Karpas-422 (cell line): ENCODE data around the gene PNMA8C. TPM values are rescaled to one million over a fixed set of nuclear protein-coding genes. Genes with fewer than 3 reads are reported as not detected.

Experiments used
- DNase-seq: peaks from one replicate; pipeline ENCODE4 v3.0.0-alpha.2; 2015
- H2AFZ ChIP-seq: fragments of 200-600 bp; sonication (generic); 2 replicates; pipeline ENCODE4 v1.6.1; 2014; ENCODE audit warnings: antibody characterized with exemption, low read length, mixed read lengths
- H3K27ac ChIP-seq: fragments of 200-600 bp; sonication (generic); 2 replicates; pipeline ENCODE4 v1.5.1; 2014; ENCODE audit warnings: mild to moderate bottlenecking, low read length, moderate library complexity
- H3K27me3 ChIP-seq: fragments of 200-600 bp; sonication (generic); 2 replicates; pipeline ENCODE4 v1.6.1; 2014; ENCODE audit warnings: low read length, mixed read lengths
- H3K36me3 ChIP-seq: fragments of 200-600 bp; sonication (generic); 2 replicates; pipeline ENCODE4 v1.6.1; 2014; ENCODE audit warnings: low read length, mixed read lengths; ENCODE audit not compliant: insufficient read depth
- H3K4me1 ChIP-seq: fragments of 200-600 bp; sonication (generic); 2 replicates; pipeline ENCODE4 v1.6.1; 2014; ENCODE audit warnings: mild to moderate bottlenecking, low read length, mixed read lengths
- H3K4me2 ChIP-seq: fragments of 200-600 bp; sonication (generic); 2 replicates; pipeline ENCODE4 v1.6.1; 2014; ENCODE audit warnings: low read length, low read depth, mild to moderate bottlenecking; ENCODE audit not compliant: poor library complexity, severe bottlenecking
- H3K4me3 ChIP-seq: fragments of 200-600 bp; sonication (generic); 2 replicates; pipeline ENCODE4 v1.5.1; 2014; ENCODE audit warnings: mild to moderate bottlenecking, antibody characterized with exemption, low read length, mixed read lengths
- H3K79me2 ChIP-seq: fragments of 200-600 bp; sonication (generic); 2 replicates; pipeline ENCODE4 v1.6.1; 2014; ENCODE audit warnings: mild to moderate bottlenecking, low read length, mixed read lengths
- H3K9ac ChIP-seq: fragments of 200-600 bp; sonication (generic); 2 replicates; pipeline ENCODE4 v1.6.0; 2014; ENCODE audit warnings: low read length
- H3K9me2 ChIP-seq: fragments of 200-600 bp; sonication (generic), shearing (Covaris generic); replicated peaks from 2 replicates; pipeline ENCODE4 v1.6.0; 2014; ENCODE audit warnings: mild to moderate bottlenecking, low read length, moderate library complexity; ENCODE audit not compliant: insufficient read depth
- H3K9me3 ChIP-seq: fragments of 300-700, 200-600 bp; sonication (generic); 2 replicates; pipeline ENCODE4 v1.6.1; 2014; ENCODE audit warnings: low read length, mixed read lengths
- H4K20me1 ChIP-seq: fragments of 200-600 bp; sonication (generic); 2 replicates; pipeline ENCODE4 v1.6.1; 2014; ENCODE audit warnings: mild to moderate bottlenecking, antibody characterized with exemption, low read length, low read depth; ENCODE audit not compliant: insufficient read depth
- total RNA-seq: library from RNA; depleted of rRNA; stranded (reverse); fragments of >200 nt; shearing (Covaris generic); gene quantifications from 2 replicates; pipeline ENCODE4 v1.2.3, GENCODE V29; 2014; ENCODE audit warnings: low replicate concordance

PNMA8C gene
- total RNA-seq, 1 experiment from 2014 or later: not detected

DNA sequence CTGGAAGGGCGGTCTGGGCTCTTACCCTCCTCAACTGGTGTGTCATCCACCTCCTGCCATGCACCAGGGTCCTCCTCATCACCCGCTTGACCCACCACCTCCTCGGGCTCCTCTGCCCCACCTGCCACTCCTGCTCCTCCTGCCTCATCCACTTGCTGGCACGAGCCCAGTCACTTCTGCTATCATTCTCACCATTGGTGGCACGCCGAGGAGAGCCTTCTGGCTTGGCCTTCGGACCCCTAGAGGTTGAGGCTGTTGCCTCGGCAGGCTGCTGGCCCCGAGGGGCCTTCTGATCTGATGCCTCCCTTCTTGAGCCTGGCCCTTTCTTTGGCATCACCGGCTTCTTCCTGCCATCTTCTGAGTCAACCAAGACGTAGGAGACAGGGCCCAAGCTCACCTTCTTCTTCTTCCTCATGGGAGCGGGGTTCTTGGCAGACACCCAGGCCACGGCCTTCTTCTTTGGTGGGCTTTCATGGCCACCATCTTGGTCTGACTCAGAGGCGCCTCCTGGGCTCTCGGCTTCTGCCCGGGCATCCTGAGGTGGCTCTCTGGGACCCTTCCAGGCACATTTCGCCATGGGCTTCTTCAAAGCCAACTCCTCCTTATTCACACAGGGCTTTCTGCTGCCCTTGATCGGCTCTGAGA lies 40.9 kb upstream of the PNMA8C start:
- H3K4me3 ChIP-seq: no peak overlapping the region
- no peak overlapping the region for H3K27ac ChIP-seq
- DNase-seq: peak; percentile 17
- no peaks in the 10 kb centered on the region for H3K9me2 ChIP-seq
- H4K20me1 ChIP-seq: no peaks in the 10 kb centered on the region
- H3K4me2 ChIP-seq: no peak overlapping the region
- H2AFZ ChIP-seq: no peak overlapping the region
- no peaks in the 10 kb centered on the region for H3K9me3 ChIP-seq
- H3K27me3 ChIP-seq: no peaks in the 10 kb centered on the region
- H3K79me2 ChIP-seq: no peaks in the 10 kb centered on the region
- H3K36me3 ChIP-seq: no peaks in the 10 kb centered on the region
- no peak overlapping the region for H3K9ac ChIP-seq
- peaks cover 10% of the 10 kb centered on the region for H3K4me1 ChIP-seq

DNA sequence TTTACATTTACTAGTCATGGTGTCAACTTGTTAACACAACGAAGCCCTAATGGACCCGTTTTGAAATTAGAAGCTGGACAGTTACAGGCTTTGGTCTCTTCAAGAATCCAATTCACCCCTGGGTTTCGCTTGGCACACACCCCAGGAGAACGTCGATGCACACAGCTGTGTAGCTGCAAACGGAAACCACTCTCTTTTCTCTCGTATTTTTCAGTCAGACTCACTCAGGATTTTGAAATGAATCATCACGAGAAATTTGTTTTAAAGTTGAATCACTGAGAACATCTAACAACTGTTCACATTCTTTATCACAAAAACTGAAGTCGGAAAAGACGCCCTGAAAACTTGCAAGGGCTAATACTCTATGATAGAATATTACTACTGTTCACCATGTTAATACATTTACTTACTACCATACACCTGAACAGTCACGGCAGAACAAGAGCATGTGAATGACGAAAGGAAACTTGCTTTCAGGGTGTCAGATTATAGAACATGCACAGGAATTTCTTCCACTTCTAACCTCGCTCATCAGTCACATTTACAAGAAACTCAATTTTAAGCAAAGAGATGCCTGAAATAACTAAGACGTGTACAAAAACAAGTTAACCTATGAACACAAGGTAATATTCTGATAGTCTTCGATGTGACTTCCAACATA lies 37.9 kb upstream of the PNMA8C start:
- no peaks in the 10 kb centered on the region for H4K20me1 ChIP-seq
- no peaks in the 10 kb centered on the region for H3K27me3 ChIP-seq
- no peak overlapping the region for H3K9ac ChIP-seq
- peak; percentile 40 for DNase-seq
- H3K4me1 ChIP-seq: peaks cover 13% of the 10 kb centered on the region
- H3K4me2 ChIP-seq: no peak overlapping the region
- H3K36me3 ChIP-seq: no peaks in the 10 kb centered on the region
- H3K79me2 ChIP-seq: no peaks in the 10 kb centered on the region
- H3K9me2 ChIP-seq: no peaks in the 10 kb centered on the region
- H3K9me3 ChIP-seq: no peaks in the 10 kb centered on the region
- H2AFZ ChIP-seq: no peak overlapping the region
- no peak overlapping the region for H3K4me3 ChIP-seq
- H3K27ac ChIP-seq: no peak overlapping the region

DNA sequence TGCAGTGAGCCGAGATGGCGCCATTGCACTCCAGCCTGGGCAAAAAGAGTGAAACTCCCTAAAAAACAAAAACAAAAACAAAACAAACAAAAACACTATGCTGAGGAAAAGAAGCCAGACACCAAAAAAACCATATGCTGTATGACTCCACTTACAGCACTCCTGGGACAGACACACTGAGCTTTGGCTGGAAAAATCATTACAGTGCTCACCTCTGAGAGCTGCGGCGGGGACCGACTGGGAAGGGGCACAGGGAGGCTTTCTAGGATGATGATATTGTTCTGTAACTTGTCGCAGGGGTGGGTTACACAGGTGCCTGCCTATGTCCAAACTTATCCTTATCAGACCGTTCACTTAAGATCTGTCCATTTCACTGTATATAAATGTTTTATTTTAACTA lies 34.8 kb upstream of the PNMA8C start:
- Histone ChIP-seq H3K9ac (no peak overlapping the region), H3K4me2 (no peak overlapping the region), H3K9me3 (no peaks in the 10 kb centered on the region), H3K4me1 (peaks cover 25% of the 10 kb centered on the region), H3K9me2 (no peaks in the 10 kb centered on the region), H3K4me3 (no peak overlapping the region), H2AFZ (no peak overlapping the region), H4K20me1 (no peaks in the 10 kb centered on the region), H3K79me2 (no peaks in the 10 kb centered on the region), H3K36me3 (no peaks in the 10 kb centered on the region), H3K27ac (no peak overlapping the region), H3K27me3 (no peaks in the 10 kb centered on the region)
- no peak for DNase-seq

DNA sequence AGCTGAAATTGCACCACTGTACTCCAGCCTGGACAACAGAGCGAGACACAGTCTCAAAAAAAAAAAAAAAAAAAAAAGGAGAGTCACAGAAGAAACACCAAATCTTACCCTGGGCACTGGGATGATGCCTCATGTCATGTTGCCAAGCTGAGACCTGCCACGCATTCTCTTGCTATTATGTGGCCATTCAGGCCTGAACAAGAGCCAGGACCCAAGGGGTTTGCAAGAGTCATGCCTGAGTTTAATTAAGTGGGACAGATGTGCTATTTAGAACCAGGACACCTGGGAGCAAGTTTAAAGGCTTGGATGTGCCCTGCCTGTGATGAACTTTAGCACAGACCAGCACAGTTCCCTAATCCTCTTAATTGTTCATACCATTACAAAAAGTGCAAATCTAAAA lies 32.8 kb upstream of the PNMA8C start:
- H3K27me3 ChIP-seq: no peaks in the 10 kb centered on the region
- H3K4me1 ChIP-seq: peaks cover 21% of the 10 kb centered on the region
- no peaks in the 10 kb centered on the region for H3K79me2 ChIP-seq
- no peaks in the 10 kb centered on the region for H3K9me2 ChIP-seq
- H3K4me2 ChIP-seq: no peak overlapping the region
- no peak overlapping the region for H2AFZ ChIP-seq
- H3K27ac ChIP-seq: peak overlapping the region; percentile 11; the same call in 1 of the 2 replicates
- no peak overlapping the region for H3K4me3 ChIP-seq
- H4K20me1 ChIP-seq: no peaks in the 10 kb centered on the region
- H3K9me3 ChIP-seq: no peaks in the 10 kb centered on the region
- H3K9ac ChIP-seq: no peak overlapping the region
- H3K36me3 ChIP-seq: no peaks in the 10 kb centered on the region
- no peak for DNase-seq

DNA sequence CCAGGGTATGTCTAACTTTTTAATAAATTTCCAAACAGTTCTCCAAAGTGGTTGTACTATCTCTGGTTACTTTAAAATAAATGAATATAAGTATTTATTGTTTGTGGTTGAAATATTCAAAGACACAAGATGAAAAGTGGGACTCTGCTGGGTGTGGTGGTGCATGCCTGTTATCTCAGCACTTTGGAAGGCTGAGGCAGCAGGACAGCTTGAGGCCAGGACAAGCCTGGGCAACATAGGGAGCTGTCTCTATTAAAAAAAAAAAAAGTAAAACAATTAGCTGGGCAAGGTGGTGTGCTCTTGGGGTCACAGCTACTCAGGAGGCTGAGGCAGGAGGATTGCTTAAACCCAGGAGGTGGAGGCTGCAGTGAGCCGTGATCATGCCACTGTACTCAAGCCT lies 32.2 kb upstream of the PNMA8C start:
- Histone ChIP-seq H3K27me3 (no peaks in the 10 kb centered on the region), H3K9ac (no peak overlapping the region), H2AFZ (no peak overlapping the region), H3K4me2 (no peak overlapping the region), H3K9me3 (no peaks in the 10 kb centered on the region), H3K27ac (no peak overlapping the region; the same call in 1 of the 2 replicates), H4K20me1 (no peaks in the 10 kb centered on the region), H3K79me2 (no peaks in the 10 kb centered on the region), H3K4me1 (peaks cover 17% of the 10 kb centered on the region), H3K4me3 (no peak overlapping the region), H3K36me3 (no peaks in the 10 kb centered on the region), H3K9me2 (no peaks in the 10 kb centered on the region)
- DNase-seq: no peak

DNA sequence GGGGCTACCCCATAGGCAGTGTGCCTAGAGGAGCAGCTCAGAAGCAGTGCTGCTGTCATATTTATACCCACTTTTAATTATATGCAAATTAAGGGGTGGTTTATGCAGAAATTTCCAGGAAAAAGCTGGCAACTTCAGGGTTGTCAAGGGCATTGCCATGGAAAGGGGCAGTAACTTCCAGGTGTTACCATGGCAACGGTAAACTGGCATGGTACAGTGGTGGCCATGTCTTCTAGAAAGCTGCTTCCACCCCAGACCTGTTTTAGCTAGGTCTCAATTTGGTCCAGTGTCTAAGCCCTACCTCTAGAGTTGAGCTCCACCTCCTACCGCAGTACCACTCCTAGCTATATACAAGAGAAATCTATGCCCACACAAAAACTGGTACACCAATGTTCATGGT lies 31.3 kb upstream of the PNMA8C start:
- no peaks in the 10 kb centered on the region for H3K9me2 ChIP-seq
- peaks cover 17% of the 10 kb centered on the region for H3K4me1 ChIP-seq
- H3K4me2 ChIP-seq: no peak overlapping the region

DNA sequence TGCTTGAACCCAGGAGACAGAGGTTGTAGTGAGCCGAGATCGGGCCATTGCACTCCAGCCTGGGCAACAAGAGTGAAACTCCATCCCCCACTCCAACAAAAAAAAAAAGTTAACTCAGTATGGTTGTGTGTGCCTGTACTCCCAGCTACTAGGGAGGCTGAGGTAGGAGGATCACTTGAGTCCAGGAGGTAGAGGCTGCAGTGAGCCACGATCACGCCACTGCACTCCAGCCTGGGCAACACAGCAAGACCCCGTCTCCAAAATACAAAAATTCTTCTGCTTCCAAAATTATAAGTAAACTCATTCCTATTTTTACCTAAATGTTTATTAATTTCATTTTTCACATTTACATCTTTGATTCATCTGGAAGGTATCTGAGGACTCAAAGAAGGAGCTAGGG lies 28.2 kb upstream of the PNMA8C start:
- no peak overlapping the region for H3K4me2 ChIP-seq
- no peaks in the 10 kb centered on the region for H3K27me3 ChIP-seq
- DNase-seq: no peak

More for the DNA sequence above, 31.3 kb upstream of the PNMA8C start:
- H3K4me3 ChIP-seq: no peak overlapping the region
- H3K27me3 ChIP-seq: no peaks in the 10 kb centered on the region
- H3K79me2 ChIP-seq: no peaks in the 10 kb centered on the region
- H2AFZ ChIP-seq: no peak overlapping the region
- no peaks in the 10 kb centered on the region for H3K9me3 ChIP-seq
- H3K36me3 ChIP-seq: no peaks in the 10 kb centered on the region
- H4K20me1 ChIP-seq: no peaks in the 10 kb centered on the region
- no peak overlapping the region for H3K27ac ChIP-seq
- no peak overlapping the region for H3K9ac ChIP-seq
- DNase-seq: no peak

DNA sequence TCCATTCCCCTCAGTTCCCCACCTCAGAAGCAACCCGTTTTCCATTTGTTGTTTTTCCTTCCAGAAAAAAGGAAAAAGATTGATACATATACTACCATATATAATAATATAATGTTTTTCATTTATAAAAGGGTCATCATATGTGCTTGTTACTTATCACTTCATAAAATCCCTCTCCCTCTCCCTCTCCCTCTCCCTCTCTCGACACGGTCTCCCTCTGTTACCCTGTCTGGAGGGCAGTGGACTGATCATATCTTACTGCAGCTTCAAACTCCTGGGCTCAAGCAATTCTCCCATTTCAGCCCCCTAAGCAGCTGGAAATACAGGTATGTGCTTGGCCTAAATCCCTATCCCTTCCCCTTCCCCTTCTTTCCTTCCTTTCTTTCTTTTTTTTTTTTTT lies 25.5 kb upstream of the PNMA8C start:
- DNase-seq: no peak
- no peak overlapping the region for H3K4me3 ChIP-seq
- H3K27me3 ChIP-seq: no peaks in the 10 kb centered on the region
- peaks cover 8% of the 10 kb centered on the region for H3K4me1 ChIP-seq
- H3K9me3 ChIP-seq: no peaks in the 10 kb centered on the region
- H3K79me2 ChIP-seq: no peaks in the 10 kb centered on the region
- no peak overlapping the region for H2AFZ ChIP-seq
- no peak overlapping the region for H3K9ac ChIP-seq
- no peaks in the 10 kb centered on the region for H3K36me3 ChIP-seq
- no peaks in the 10 kb centered on the region for H3K9me2 ChIP-seq
- H4K20me1 ChIP-seq: no peaks in the 10 kb centered on the region
- no peak overlapping the region for H3K27ac ChIP-seq
- H3K4me2 ChIP-seq: no peak overlapping the region

More for the DNA sequence above, 28.2 kb upstream of the PNMA8C start:
- Histone ChIP-seq H3K9ac (no peak overlapping the region), H3K4me3 (no peak overlapping the region), H3K9me3 (no peaks in the 10 kb centered on the region), H3K36me3 (no peaks in the 10 kb centered on the region), H2AFZ (no peak overlapping the region), H3K9me2 (no peaks in the 10 kb centered on the region), H4K20me1 (no peaks in the 10 kb centered on the region), H3K4me1 (peaks cover 17% of the 10 kb centered on the region), H3K79me2 (no peaks in the 10 kb centered on the region), H3K27ac (no peak overlapping the region)
